ENCODE results near the gene GABARAPL1. TPM values are rescaled to one million over a fixed set of nuclear protein-coding genes. Genes with fewer than 3 reads are reported as not detected.

The GABARAPL1 gene
- total RNA-seq, 1 experiment from 2014 or later = 24.1 TPM

DNA sequence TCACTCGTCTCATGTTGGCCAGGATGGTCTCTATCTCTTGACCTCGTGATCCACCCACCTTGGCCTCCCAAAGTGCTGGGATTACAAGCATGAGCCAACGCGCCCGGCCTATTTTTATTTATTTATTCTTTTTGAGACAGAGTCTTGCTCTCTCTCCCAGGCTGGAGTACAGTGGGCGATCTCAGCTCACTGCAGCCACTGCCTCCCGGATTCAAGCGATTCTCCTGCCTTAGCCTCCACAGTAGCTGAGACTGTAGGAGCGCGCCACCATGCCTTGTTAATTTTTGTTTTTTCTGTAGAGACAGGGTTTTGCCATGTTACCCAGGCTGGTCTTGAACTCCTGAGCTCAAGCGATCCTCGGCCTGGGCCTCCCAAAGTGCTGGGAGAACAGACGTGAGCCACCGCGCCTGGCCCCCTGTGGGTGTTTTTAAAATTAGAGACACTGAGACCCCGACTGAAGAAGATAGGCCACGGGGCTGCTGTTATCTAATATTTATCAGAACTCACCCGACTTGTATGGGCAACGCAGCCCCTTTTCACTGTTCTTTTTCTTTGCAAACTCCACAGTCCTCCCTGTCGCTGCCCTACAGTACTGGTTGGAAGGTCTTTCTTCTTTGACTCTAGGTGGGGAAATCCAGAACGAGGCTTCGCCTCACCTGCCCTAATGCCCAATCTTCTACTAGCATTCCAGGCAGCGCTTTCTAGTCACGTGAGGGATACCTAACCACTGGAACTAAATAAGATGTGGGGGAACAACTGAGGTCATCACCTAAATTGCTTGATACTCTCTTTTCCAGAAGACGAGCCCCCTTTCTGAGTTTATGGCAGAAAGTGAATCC, 1.4 kb upstream of the GABARAPL1 start:
- BruUV-seq (replicated peaks) = no TSS peak
- in situ Hi-C loops (cut with HindIII; ENCODE audit: low pct_unique_long_range_greater_than_20kb, low sequenced_read_pairs) = no loop called here
- DNase-seq (ENCODE audit: low read depth, low spot score) (no peak), ATAC-seq (no peak)
- Histone ChIP-seq H3K27me3 (ENCODE audit: control insufficient read depth, insufficient read depth, low read length) (no peaks in the 10 kb centered on the region), H3K27ac (ENCODE audit: low read length) (no peak overlapping the region), H3K9me3 (ENCODE audit: control insufficient read depth, insufficient read depth, low read depth, low read length) (no peaks in the 10 kb centered on the region), H3K36me3 (ENCODE audit: control insufficient read depth, insufficient read depth, low read length) (peaks cover 7% of the 10 kb centered on the region; the same call in 1 of the 2 replicates), H3K4me3 (ENCODE audit: low read depth in 2 of 2, low read length in 2 of 2) (peak overlapping the region in 1 of 2 experiments; percentile 85; a peak in 2 of 4 replicates), H3K4me1 (ENCODE audit: control insufficient read depth, insufficient read depth, low read length) (no peaks in the 10 kb centered on the region; the same call in 1 of the 2 replicates)
- intact Hi-C loops (cut with micrococcal nuclease; ENCODE audit: unreplicated experiment) = no loop called here
- TF ChIP-seq POLR2AphosphoS5 (IDR thresholded peaks at IDR 0.05; ENCODE audit: low read depth, low read length) = no peak
- TF ChIP-seq SIN3A (IDR thresholded peaks at IDR 0.05; ENCODE audit: borderline replicate concordance, insufficient read depth, low read depth, low read length) = no peak
- TF ChIP-seq, protein P1, sequence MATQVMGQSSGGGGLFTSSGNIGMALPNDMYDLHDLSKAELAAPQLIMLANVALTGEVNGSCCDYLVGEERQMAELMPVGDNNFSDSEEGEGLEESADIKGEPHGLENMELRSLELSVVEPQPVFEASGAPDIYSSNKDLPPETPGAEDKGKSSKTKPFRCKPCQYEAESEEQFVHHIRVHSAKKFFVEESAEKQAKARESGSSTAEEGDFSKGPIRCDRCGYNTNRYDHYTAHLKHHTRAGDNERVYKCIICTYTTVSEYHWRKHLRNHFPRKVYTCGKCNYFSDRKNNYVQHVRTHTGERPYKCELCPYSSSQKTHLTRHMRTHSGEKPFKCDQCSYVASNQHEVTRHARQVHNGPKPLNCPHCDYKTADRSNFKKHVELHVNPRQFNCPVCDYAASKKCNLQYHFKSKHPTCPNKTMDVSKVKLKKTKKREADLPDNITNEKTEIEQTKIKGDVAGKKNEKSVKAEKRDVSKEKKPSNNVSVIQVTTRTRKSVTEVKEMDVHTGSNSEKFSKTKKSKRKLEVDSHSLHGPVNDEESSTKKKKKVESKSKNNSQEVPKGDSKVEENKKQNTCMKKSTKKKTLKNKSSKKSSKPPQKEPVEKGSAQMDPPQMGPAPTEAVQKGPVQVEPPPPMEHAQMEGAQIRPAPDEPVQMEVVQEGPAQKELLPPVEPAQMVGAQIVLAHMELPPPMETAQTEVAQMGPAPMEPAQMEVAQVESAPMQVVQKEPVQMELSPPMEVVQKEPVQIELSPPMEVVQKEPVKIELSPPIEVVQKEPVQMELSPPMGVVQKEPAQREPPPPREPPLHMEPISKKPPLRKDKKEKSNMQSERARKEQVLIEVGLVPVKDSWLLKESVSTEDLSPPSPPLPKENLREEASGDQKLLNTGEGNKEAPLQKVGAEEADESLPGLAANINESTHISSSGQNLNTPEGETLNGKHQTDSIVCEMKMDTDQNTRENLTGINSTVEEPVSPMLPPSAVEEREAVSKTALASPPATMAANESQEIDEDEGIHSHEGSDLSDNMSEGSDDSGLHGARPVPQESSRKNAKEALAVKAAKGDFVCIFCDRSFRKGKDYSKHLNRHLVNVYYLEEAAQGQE (IDR thresholded peaks at IDR 0.05; ENCODE audit: insufficient read depth in 1 of 2, low read depth in 2 of 2, low read length in 1 of 2) = no peak
- TF ChIP-seq TCF7L2 (IDR thresholded peaks at IDR 0.05; ENCODE audit: low read depth, low read length) = no peak
- TF ChIP-seq CTCF (IDR thresholded peaks at IDR 0.05) = no peak
- ChIA-PET POLR2A (no interaction called here), CTCF (no interaction called here)

GRCh38 chr12:10211940-10212738, 538 bp upstream of the GABARAPL1 start:
- in situ Hi-C loops (cut with HindIII; ENCODE audit: low pct_unique_long_range_greater_than_20kb, low sequenced_read_pairs) = no loop called here
- peak; percentile 90 for DNase-seq (ENCODE audit: low read depth, low spot score)
- BruUV-seq (replicated peaks) = no TSS peak
- Histone ChIP-seq H3K36me3 (ENCODE audit: control insufficient read depth, insufficient read depth, low read length) (peaks cover 7% of the 10 kb centered on the region; the same call in 1 of the 2 replicates), H3K4me3 (ENCODE audit: low read depth in 2 of 2, low read length in 2 of 2) (peak overlapping the region; percentile 72 to 85), H3K27me3 (ENCODE audit: control insufficient read depth, insufficient read depth, low read length) (no peaks in the 10 kb centered on the region), H3K4me1 (ENCODE audit: control insufficient read depth, insufficient read depth, low read length) (no peaks in the 10 kb centered on the region; the same call in 1 of the 2 replicates), H3K9me3 (ENCODE audit: control insufficient read depth, insufficient read depth, low read depth, low read length) (no peaks in the 10 kb centered on the region), H3K27ac (ENCODE audit: low read length) (peak overlapping the region; percentile 71; the same call in 1 of the 2 replicates)
- peak; percentile 94 for ATAC-seq
- CTCF ChIA-PET = no interaction called here
- POLR2A ChIA-PET = interaction anchor here (0.6 to 1.0 kb wide), 4 partner anchors 15 to 436 kb away, joined by 3 to 9 read pairs (median 4); no protein-coding TSS in a partner anchor
- intact Hi-C loops (cut with micrococcal nuclease; ENCODE audit: unreplicated experiment) = no loop called here
- peak; percentile 24; the same call in 1 of the 2 replicates for TF ChIP-seq TCF7L2 (IDR thresholded peaks at IDR 0.05; ENCODE audit: low read depth, low read length)
- TF ChIP-seq SIN3A (IDR thresholded peaks at IDR 0.05; ENCODE audit: borderline replicate concordance, insufficient read depth, low read depth, low read length) = no peak; the same call in 1 of the 2 replicates

All from Panc1 (cell line).